K562 (cell line): Measurements from ENCODE around the gene TMC1. TPM values are rescaled to one million over a fixed set of nuclear protein-coding genes. Genes with fewer than 3 reads are reported as not detected.

Experiments
- ATAC-seq: fragments of 200-7000 bp; cut with Tn5 transposase; 3 replicates; pipeline ENCODE4 v1.9.1; 2020; ENCODE audit warnings: moderate library complexity
- BruUV-seq: library from RNA; stranded (reverse); fragments of 400-500 nt; replicated peaks from 2 replicates; lab custom pipeline; 2021; lab: Mats Ljungman, UMichigan
- CTCF ChIA-PET: fragments of 300-600 bp; formaldehyde crosslinking; extraction: SDS; loops from one replicate; lab custom pipeline; 2021; ENCODE audit warnings: low intra/inter-chr PET ratio; lab: Yijun Ruan, JAX
- POLR2A ChIA-PET: fragments of 300-600, 350-650 bp; sonication (Branson Sonifier 250); formaldehyde crosslinking; extraction: SDS; loops from one replicate; lab custom pipeline; 2021; ENCODE audit warnings: antibody characterized with exemption, inconsistent platforms; lab: Yijun Ruan, JAX
- DNase-seq, 4 experiments: peaks; one replicate each; pipeline versions ENCODE4 v3.0.0 to v3.0.0-alpha.2; 2011 to 2018; ENCODE audit warnings: low spot score in 3 of 4, mixed read lengths in 3 of 4; ENCODE audit errors: extremely low read depth in 1 of 4
- FAIRE-seq: peaks from 2 replicates; lab custom pipeline; 2011; peaks lifted over from hg19 to GRCh38; lab: Jason Lieb, UNC
- H2AFZ ChIP-seq: 2 replicates; pipeline ENCODE4 v1.6.0; 2011; ENCODE audit warnings: low read depth, low read length, control low read depth, inconsistent platforms
- H3K27ac ChIP-seq: fragments of 200-600 bp; 3 replicates; pipeline ENCODE4 v1.8.0; 2011; ENCODE audit warnings: low read depth, mild to moderate bottlenecking, control low read depth, inconsistent platforms, low read length, moderate library complexity, mixed read lengths; ENCODE audit errors: extremely low read depth
- H3K27me3 ChIP-seq, 2 experiments: fragments of 300-600 bp in 1 of 2; 2 replicates in 1 of 2; 3 replicates in 1 of 2; pipeline versions ENCODE4 v1.6.0 to v1.8.0; 2011; ENCODE audit warnings: inconsistent platforms in 2 of 2, low read length in 2 of 2, mild to moderate bottlenecking in 1 of 2, mixed read lengths in 1 of 2, moderate library complexity in 1 of 2; ENCODE audit not compliant: control insufficient read depth in 2 of 2, insufficient read depth in 2 of 2
- H3K36me3 ChIP-seq: fragments of 300-600 bp; 3 replicates; pipeline ENCODE4 v1.8.0; 2011; ENCODE audit warnings: mild to moderate bottlenecking, low read length, inconsistent platforms; ENCODE audit not compliant: control insufficient read depth, insufficient read depth
- H3K4me1 ChIP-seq, 2 experiments: fragments of 200-600 bp in 1 of 2; replicated peaks in 1 of 2; 2 replicates in 1 of 2; 3 replicates in 1 of 2; pipeline versions ENCODE4 v1.5.1 to v1.8.0; 2011; ENCODE audit warnings: inconsistent platforms in 2 of 2, low read length in 2 of 2, mild to moderate bottlenecking in 1 of 2, mixed read lengths in 1 of 2, moderate library complexity in 1 of 2; ENCODE audit not compliant: control insufficient read depth in 2 of 2, insufficient read depth in 2 of 2
- H3K4me2 ChIP-seq: 2 replicates; pipeline ENCODE4 v1.6.1; 2011; ENCODE audit warnings: low read length, control low read depth, inconsistent platforms, mixed read lengths; ENCODE audit not compliant: insufficient read depth
- H3K4me3 ChIP-seq: fragments of 200-600 bp; sonication (generic), shearing (Covaris generic); 2 replicates; pipeline ENCODE4 v1.5.1; 2016; ENCODE audit warnings: control low read depth, inconsistent platforms
- H3K79me2 ChIP-seq: fragments of 200-600 bp; 3 replicates; pipeline ENCODE4 v1.8.0; 2011; ENCODE audit warnings: low read length, inconsistent platforms; ENCODE audit not compliant: control insufficient read depth, insufficient read depth
- H3K9ac ChIP-seq, 2 experiments: 2 replicates each; pipeline versions ENCODE4 v1.6.0 to v1.6.1; 2011; ENCODE audit warnings: low read depth in 2 of 2, low read length in 2 of 2, control low read depth in 1 of 2, inconsistent platforms in 1 of 2, mild to moderate bottlenecking in 1 of 2, mixed read lengths in 1 of 2; ENCODE audit not compliant: insufficient read depth in 1 of 2
- H3K9me1 ChIP-seq: one replicate; pipeline ENCODE4 v1.6.0; 2011; ENCODE audit warnings: inconsistent platforms, mild to moderate bottlenecking, low read length, moderate library complexity; ENCODE audit not compliant: control insufficient read depth, insufficient read depth
- H3K9me3 ChIP-seq: replicated peaks from 2 replicates; pipeline ENCODE4 v1.5.1; 2011; ENCODE audit warnings: low read depth, low read length, inconsistent platforms; ENCODE audit not compliant: control insufficient read depth, insufficient read depth
- H4K20me1 ChIP-seq: replicated peaks from 2 replicates; pipeline ENCODE4 v1.6.1; 2011; ENCODE audit warnings: low read length, inconsistent platforms, mixed read lengths; ENCODE audit not compliant: control insufficient read depth, insufficient read depth
- CHD1 ChIP-seq: fragments of 200-600 bp; sonication (generic); IDR thresholded peaks from one replicate; pipeline ENCODE4 v1.6.1; 2012; ENCODE audit warnings: mild to moderate bottlenecking, moderate library complexity, low read length, inconsistent platforms
- FOXP4 ChIP-seq: sonication (generic); formaldehyde crosslinking; IDR thresholded peaks from 2 replicates; pipeline ENCODE4 v1.8.0; 2022; ENCODE audit warnings: mild to moderate bottlenecking, missing genetic modification reagents, borderline replicate concordance
- HNRNPL ChIP-seq: fragments of 200-400 bp; formaldehyde crosslinking; IDR thresholded peaks from 2 replicates; pipeline ENCODE4 v1.6.1; 2017; ENCODE audit warnings: low read depth, mild to moderate bottlenecking, low read length
- RNF2 ChIP-seq: sonication (generic); IDR thresholded peaks from 2 replicates; pipeline ENCODE4 v1.6.1; 2016
- TBP ChIP-seq: optimal IDR thresholded peaks from 2 replicates; pipeline ENCODE3; 2011; ENCODE audit warnings: low read depth, low read length, improper control_type of control experiment
- THRB ChIP-seq: fragments of 450-650 bp; formaldehyde crosslinking; conservative IDR thresholded peaks from 2 replicates; pipeline ENCODE4 v1.4.0; 2022; ENCODE audit warnings: mild to moderate bottlenecking, missing genetic modification characterization
- TOE1 ChIP-seq, 2 experiments: fragments of 450-650 bp in 1 of 2; sonication (generic) in 1 of 2; formaldehyde crosslinking in 1 of 2; IDR thresholded peaks; 2 replicates each; pipeline versions ENCODE4 v1.7.1 to v1.8.0; 2016 to 2022; ENCODE audit warnings: borderline replicate concordance in 2 of 2, mild to moderate bottlenecking in 2 of 2, antibody characterized with exemption in 1 of 2, inconsistent platforms in 1 of 2, low read depth in 1 of 2, missing genetic modification reagents in 1 of 2, moderate library complexity in 1 of 2
- whole genome bisulfite sequencing: fragments of 100-300 bp; shearing (Covaris generic); methylation state at CpG from one replicate; pipeline ENCODE4 v1.1.6; 2016; ENCODE audit warnings: low coverage, mixed read lengths; ENCODE audit not compliant: insufficient coverage; ENCODE audit errors: missing lambda C conversion rate; 5-methylcytosine and 5-hydroxymethylcytosine counted together
- in situ Hi-C: fragments of 300-500 bp; cut with MboI; formaldehyde crosslinking; loops from 4 replicates; pipeline ENCODE4 v1.15.0; 2018; ENCODE audit warnings: inconsistent platforms, mixed read lengths
- intact Hi-C: fragments of 100-400 bp; cut with micrococcal nuclease; formaldehyde crosslinking; loops from 2 replicates; pipeline ENCODE4 v1.14.2; 2022
- polyA plus RNA-seq, 8 experiments: library from polyadenylated mRNA; depleted of rRNA in 4 of 8; stranded (reverse) in 5 of 8; unstranded in 3 of 8; fragments of >200 nt; fragmentation: Nextera tagmentation in 2 of 8; fragmentation: Illumina TruSeq in 1 of 8; extraction: Ambion mirVana in 2 of 8; extraction: Trizol in 1 of 8; gene quantifications; 2 replicates each; pipeline versions ENCODE4 v1.2.1 to v1.2.3, GENCODE V29; 2011 to 2014; ENCODE audit warnings: inconsistent platforms in 1 of 8, missing spikeins in 1 of 8
- total RNA-seq, 7 experiments: library from RNA; depleted of rRNA in 6 of 7; stranded (reverse); fragments of >200 nt in 6 of 7; fragmentation: Illumina TruSeq in 2 of 7; extraction: Trizol in 2 of 7; gene quantifications; 2 replicates each; pipeline versions ENCODE4 v1.2.1 to v1.2.3, GENCODE V29; 2011 to 2021; ENCODE audit warnings: low replicate concordance in 1 of 7
- TF ChIP-seq, protein P1 (sequence below), 2 experiments: fragments of 150-350 bp in 1 of 2; IDR thresholded peaks; 2 replicates each; pipeline ENCODE4 v1.6.1; 2012 to 2016; ENCODE audit warnings: low read depth in 2 of 2, low read length in 2 of 2, mild to moderate bottlenecking in 1 of 2, moderate library complexity in 1 of 2

Gene TMC1
- total and polyA plus RNA-seq, 9 of the 15 experiments (the other 6 are each of a cell fraction or from before 2014, with no cell fraction given), result 0.10 to 0.15 TPM; not detected in 7

DNA sequence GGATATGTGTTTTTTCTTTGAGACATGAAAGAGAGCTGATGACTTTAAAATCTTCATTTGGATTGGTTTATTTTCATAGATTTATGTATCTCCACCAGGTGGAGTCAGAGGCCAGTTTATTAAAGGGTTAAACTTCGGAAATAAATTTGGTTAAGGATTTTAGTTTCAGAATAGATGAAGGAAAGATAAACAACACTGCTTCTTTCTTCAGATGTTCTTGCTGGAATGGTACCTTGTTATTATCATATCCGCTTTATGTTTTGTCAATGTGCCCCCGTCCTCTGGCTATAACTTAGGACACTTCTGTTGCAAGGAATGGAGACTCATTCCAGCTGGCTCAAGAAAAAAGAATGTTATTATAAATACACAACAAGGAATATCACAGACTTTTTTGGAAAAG is 350.3 kb downstream of the TMC1 start (continued):
- TF ChIP-seq TOE1 (IDR thresholded peaks at IDR 0.05; ENCODE audit: borderline replicate concordance) (no peak), TOE1 (CRISPR knock-in tag; IDR thresholded peaks at IDR 0.05; ENCODE audit: borderline replicate concordance, low read depth) (no peak), RNF2 (no peak)

DNA sequence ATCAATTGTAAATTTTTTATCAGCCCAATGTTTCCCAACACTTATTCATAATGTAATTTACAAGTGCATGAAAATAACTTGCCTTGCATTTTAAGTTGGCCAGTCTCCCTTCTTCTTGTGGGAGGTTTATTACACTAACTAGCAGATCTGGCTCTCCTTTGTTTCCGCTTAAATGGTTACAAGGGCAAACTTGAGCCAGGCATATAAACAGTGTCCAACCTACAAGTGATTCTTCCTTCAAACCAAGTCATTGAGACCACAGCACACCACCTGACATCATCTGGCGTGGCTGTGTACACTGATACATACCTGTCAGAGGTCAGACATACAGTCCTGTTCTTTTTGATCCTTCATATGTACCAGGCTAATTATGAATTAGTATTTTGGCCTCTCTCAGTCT is 351.3 kb downstream of the TMC1 start:
- Histone ChIP-seq H3K4me2 (no peak overlapping the region), H3K36me3 (no peaks in the 10 kb centered on the region), H3K27me3 (no peaks in the 10 kb centered on the region), H3K27ac (no peak overlapping the region), H3K79me2 (no peaks in the 10 kb centered on the region), H3K9ac (no peak overlapping the region), H3K4me1 (no peaks in the 10 kb centered on the region; a peak in 1 of 5 replicates), H3K9me3 (no peaks in the 10 kb centered on the region), H2AFZ (peak overlapping the region; percentile 38), H3K9me1 (no peaks in the 10 kb centered on the region), H3K4me3 (no peak overlapping the region), H4K20me1 (no peaks in the 10 kb centered on the region)
- no peak for FAIRE-seq
- in situ Hi-C loops, result no loop called here
- TF ChIP-seq THRB (CRISPR knock-in tag) (no peak), TBP (no peak), CHD1 (no peak), FOXP4 (CRISPR knock-in tag) (no peak), HNRNPL (no peak)
- TF ChIP-seq, protein P1, sequence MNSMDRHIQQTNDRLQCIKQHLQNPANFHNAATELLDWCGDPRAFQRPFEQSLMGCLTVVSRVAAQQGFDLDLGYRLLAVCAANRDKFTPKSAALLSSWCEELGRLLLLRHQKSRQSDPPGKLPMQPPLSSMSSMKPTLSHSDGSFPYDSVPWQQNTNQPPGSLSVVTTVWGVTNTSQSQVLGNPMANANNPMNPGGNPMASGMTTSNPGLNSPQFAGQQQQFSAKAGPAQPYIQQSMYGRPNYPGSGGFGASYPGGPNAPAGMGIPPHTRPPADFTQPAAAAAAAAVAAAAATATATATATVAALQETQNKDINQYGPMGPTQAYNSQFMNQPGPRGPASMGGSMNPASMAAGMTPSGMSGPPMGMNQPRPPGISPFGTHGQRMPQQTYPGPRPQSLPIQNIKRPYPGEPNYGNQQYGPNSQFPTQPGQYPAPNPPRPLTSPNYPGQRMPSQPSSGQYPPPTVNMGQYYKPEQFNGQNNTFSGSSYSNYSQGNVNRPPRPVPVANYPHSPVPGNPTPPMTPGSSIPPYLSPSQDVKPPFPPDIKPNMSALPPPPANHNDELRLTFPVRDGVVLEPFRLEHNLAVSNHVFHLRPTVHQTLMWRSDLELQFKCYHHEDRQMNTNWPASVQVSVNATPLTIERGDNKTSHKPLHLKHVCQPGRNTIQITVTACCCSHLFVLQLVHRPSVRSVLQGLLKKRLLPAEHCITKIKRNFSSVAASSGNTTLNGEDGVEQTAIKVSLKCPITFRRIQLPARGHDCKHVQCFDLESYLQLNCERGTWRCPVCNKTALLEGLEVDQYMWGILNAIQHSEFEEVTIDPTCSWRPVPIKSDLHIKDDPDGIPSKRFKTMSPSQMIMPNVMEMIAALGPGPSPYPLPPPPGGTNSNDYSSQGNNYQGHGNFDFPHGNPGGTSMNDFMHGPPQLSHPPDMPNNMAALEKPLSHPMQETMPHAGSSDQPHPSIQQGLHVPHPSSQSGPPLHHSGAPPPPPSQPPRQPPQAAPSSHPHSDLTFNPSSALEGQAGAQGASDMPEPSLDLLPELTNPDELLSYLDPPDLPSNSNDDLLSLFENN (IDR thresholded peaks at IDR 0.05; ENCODE audit: low read depth in 2 of 2, low read length in 2 of 2), result no peak
- no TSS peak for BruUV-seq
- ATAC-seq, result no peak
- CTCF ChIA-PET, result interaction anchor here (1.8 kb wide), 1 partner anchor 209 kb away, joined by 11 read pairs; no protein-coding TSS in a partner anchor
- WGBS, result 66% methylated on average over 2 of the region's 2 CpGs
- DNase-seq, result no peak
- POLR2A ChIA-PET, result no interaction called here
- intact Hi-C loops, result loop anchor here (1.0 to 5.0 kb wide), 2 partner anchors 312 to 330 kb away; no protein-coding TSS in a partner anchor
